Mucosa of stomach (tissue), 1 donor: ENCODE results near the gene KIAA1671.
A peak's percentile ranks its signal among the peaks of the same experiment; 100 is the strongest.

Experiments used
- H3K27me3 ChIP-seq: one replicate; pipeline ENCODE4 v1.7.0; 2013; ENCODE audit warnings: mild to moderate bottlenecking, low read length; ENCODE audit not compliant: control insufficient read depth, insufficient read depth
- H3K36me3 ChIP-seq: one replicate; pipeline ENCODE4 v1.7.0; 2013; ENCODE audit warnings: low read length; ENCODE audit not compliant: control insufficient read depth, insufficient read depth
- H3K4me1 ChIP-seq: one replicate; pipeline ENCODE4 v1.7.0; 2013; ENCODE audit warnings: mild to moderate bottlenecking, low read length; ENCODE audit not compliant: control insufficient read depth, insufficient read depth
- H3K4me3 ChIP-seq: one replicate; pipeline ENCODE4 v1.7.0; 2013; ENCODE audit warnings: low read length
- H3K9ac ChIP-seq: one replicate; pipeline ENCODE4 v1.7.0; 2013; ENCODE audit warnings: mild to moderate bottlenecking, low read length, moderate library complexity
- H3K9me3 ChIP-seq: one replicate; pipeline ENCODE4 v1.7.0; 2013; ENCODE audit warnings: mild to moderate bottlenecking, low read length, moderate library complexity; ENCODE audit not compliant: control insufficient read depth
- donor health status: Pancreatic carcinoma.

KIAA1671 gene

DNA sequence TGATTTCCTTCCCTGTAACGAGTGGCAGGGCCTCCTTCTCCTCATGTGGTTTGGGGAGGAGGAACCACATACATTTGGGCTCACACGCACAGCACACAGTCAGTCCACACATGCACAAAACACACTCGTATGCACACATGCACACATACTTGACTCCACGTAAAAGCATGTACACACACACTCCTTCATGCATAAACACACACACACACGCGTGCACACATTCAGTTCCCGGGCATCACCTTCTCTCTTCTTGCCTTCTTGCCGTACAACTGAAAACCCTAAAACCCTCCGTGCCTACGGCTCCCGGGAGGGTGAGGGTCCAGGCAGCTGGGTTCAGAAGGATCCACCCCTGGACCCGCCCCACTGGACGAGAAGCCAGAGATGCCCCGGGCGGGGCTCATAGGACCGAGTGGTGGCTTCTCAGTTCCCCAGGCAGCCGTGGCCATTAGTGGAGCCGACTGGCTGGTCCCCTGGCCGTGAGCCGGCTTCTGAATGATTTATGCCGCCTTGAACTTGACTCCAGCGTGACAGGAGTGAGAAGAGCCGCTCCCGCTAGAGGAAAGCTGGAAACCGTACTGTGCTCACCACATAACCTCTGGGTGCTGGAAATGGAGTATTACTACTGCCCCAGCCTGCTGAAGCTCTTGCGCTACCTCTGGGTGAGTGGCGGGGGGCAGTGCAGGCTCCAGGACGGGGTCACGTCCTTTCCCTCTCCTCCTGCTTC is 117.4 kb downstream of the KIAA1671 start:
- peak overlapping the region; percentile 39 for H3K9ac ChIP-seq
- no peaks in the 10 kb centered on the region for H3K4me1 ChIP-seq
- no peak overlapping the region for H3K4me3 ChIP-seq
- H3K36me3 ChIP-seq = no peaks in the 10 kb centered on the region
- H3K27me3 ChIP-seq = no peaks in the 10 kb centered on the region
- no peaks in the 10 kb centered on the region for H3K9me3 ChIP-seq

DNA sequence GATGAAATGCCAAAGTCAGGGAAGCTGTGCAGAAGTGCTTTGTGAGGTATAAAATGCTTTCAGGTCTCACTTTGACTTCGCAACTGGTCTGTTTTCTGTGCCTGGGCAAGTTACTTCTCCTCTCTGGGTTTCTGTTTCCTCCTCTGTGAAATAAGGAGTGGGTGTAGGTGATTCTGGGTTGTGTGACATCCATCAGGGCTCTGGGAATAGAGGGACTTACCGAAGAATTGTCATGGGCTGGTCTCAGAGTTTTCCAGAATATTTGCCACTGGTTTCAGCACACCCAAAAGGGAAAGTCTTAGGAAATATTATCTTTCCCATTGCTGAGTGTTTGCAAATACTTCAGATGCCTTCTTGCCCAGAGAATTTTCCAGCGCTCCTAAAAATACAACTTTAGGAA is 118.4 kb downstream of the KIAA1671 start:
- H3K9me3 ChIP-seq = no peaks in the 10 kb centered on the region
- no peaks in the 10 kb centered on the region for H3K4me1 ChIP-seq
- no peaks in the 10 kb centered on the region for H3K27me3 ChIP-seq
- no peaks in the 10 kb centered on the region for H3K36me3 ChIP-seq
- H3K4me3 ChIP-seq = no peak overlapping the region
- no peak overlapping the region for H3K9ac ChIP-seq

DNA sequence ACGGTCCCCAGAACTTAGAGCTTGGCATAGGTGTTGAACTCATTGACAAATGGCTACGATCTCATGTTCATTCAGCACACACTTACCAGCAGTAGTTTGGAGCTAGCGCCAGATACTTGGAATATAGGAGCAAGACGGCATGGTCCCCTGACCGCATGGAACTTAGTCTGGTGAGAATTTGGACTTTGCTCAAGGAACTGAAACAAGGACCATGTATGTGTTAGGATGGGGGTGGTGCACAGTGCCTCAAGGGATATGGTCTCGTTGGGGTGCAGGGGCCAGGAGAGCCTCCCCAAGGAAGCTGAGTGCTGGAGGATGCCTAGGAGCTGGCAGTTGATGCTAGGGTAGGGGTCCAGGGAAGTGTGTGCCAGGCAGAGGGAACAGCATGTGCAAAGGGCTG is 119.2 kb downstream of the KIAA1671 start:
- Histone ChIP-seq H3K36me3 (no peaks in the 10 kb centered on the region), H3K9ac (no peak overlapping the region), H3K27me3 (no peaks in the 10 kb centered on the region), H3K4me3 (no peak overlapping the region), H3K4me1 (no peaks in the 10 kb centered on the region), H3K9me3 (no peaks in the 10 kb centered on the region)

DNA sequence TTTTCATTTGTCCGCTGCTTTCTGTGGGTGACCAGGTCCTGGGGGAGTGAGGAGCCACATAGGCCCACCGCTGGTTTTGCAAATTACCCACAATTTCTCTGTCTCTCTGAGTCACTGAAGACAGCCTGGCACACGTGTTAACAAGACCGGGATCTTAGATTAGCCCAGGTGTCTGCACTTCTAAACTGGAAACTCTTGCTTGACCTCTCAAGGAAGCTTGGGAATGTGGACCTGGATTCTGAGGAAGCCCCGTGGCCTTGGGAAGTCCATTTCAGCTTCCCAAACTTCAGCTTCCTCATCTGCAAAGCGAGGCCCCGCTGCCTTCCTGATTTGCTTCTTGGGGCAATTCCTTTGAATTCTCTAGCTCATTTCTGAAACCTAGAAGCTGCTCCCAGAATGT is 119.9 kb downstream of the KIAA1671 start:
- H3K4me3 ChIP-seq = no peak overlapping the region
- no peaks in the 10 kb centered on the region for H3K4me1 ChIP-seq

DNA sequence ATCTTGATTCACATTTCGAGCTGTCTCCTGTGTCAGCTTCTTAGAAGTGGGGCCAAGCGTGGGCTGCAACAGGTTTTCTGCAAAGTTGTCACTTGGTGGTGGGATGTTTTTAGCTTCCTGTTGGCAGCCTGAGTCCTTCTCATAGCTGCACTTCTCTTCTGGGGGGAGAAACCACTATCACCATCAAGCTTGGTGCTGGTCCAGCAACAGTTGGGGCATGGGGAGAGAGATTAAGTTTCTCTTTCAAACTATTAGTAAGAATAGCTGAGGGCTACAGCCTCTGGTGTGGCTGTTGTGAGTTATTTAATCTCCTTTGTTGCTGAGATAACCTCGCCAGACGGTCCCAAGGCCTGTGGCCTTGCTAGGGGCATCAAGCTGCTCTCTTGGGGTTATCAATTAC is 123.8 kb downstream of the KIAA1671 start:
- no peak overlapping the region for H3K9ac ChIP-seq
- no peaks in the 10 kb centered on the region for H3K9me3 ChIP-seq
- no peaks in the 10 kb centered on the region for H3K27me3 ChIP-seq
- no peaks in the 10 kb centered on the region for H3K36me3 ChIP-seq
- H3K4me1 ChIP-seq = no peaks in the 10 kb centered on the region
- H3K4me3 ChIP-seq = no peak overlapping the region

More for the DNA sequence above, 119.9 kb downstream of the KIAA1671 start:
- Histone ChIP-seq H3K36me3 (no peaks in the 10 kb centered on the region), H3K9me3 (no peaks in the 10 kb centered on the region), H3K27me3 (no peaks in the 10 kb centered on the region), H3K9ac (no peak overlapping the region)

DNA sequence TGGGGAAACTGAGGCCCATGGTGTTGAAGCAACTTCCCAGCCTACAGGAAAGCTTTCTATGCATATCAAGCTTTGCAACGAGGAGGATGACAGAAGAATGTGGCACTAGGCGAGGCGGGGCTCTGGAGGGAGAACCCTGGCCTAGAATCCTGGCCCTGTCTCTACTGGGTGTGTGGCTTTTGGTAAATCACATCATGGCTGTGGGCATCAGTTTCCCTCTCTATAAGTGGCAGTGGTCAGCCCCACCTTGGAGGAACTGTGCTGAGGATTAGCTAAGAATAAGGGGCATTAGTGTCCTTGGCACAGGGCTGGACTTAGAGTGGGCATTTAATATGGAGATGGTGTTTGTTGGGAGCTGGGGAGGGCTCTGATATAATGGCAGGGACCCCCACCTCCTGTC is 124.5 kb downstream of the KIAA1671 start:
- no peaks in the 10 kb centered on the region for H3K9me3 ChIP-seq
- no peaks in the 10 kb centered on the region for H3K27me3 ChIP-seq
- no peak overlapping the region for H3K4me3 ChIP-seq
- no peaks in the 10 kb centered on the region for H3K4me1 ChIP-seq
- H3K9ac ChIP-seq = no peak overlapping the region
- H3K36me3 ChIP-seq = no peaks in the 10 kb centered on the region

DNA sequence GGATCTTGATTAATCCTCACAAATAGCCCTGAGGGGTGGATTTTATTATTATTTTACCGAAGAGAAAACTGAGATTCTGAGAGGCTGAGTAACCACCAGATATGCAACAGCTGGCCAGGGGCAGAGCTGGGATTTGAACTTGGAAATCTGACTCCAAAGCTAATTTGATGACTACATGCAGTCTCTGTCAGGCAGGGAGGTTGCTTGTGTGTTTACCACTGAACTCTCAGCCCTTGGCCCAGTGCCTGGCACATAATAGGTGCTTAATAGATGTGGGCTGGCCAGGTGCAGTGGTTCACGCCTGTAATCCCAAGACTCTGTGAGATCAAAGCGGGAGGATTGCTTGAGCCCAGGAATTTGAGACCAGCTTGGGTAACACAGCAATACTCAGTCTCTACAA is 125.4 kb downstream of the KIAA1671 start:
- no peaks in the 10 kb centered on the region for H3K4me1 ChIP-seq
- H3K9me3 ChIP-seq = no peaks in the 10 kb centered on the region
- H3K36me3 ChIP-seq = no peaks in the 10 kb centered on the region
- H3K4me3 ChIP-seq = no peak overlapping the region
- H3K27me3 ChIP-seq = no peaks in the 10 kb centered on the region
- no peak overlapping the region for H3K9ac ChIP-seq

DNA sequence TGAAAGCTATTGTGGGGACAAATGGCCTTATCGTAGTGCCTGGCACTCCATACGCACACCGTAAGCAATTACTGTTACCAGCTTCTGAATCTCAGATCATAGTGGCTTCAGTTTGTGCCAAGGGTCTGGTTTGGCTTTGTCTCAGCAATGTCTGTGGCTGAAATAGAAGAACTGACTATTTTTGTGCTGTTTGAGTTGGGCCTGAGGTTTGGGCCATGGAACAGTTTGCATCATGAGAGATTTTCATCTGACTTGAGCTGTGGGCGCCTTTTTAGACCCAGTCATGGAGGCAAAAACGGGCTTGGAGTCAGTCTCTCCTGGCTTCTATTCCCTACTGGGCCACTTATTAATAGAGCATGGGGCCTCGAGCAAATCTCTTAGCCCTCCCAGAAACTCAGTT is 126.1 kb downstream of the KIAA1671 start:
- Histone ChIP-seq H3K9me3 (no peaks in the 10 kb centered on the region), H3K4me3 (no peak overlapping the region), H3K27me3 (no peaks in the 10 kb centered on the region), H3K36me3 (no peaks in the 10 kb centered on the region), H3K9ac (no peak overlapping the region), H3K4me1 (no peaks in the 10 kb centered on the region)

DNA sequence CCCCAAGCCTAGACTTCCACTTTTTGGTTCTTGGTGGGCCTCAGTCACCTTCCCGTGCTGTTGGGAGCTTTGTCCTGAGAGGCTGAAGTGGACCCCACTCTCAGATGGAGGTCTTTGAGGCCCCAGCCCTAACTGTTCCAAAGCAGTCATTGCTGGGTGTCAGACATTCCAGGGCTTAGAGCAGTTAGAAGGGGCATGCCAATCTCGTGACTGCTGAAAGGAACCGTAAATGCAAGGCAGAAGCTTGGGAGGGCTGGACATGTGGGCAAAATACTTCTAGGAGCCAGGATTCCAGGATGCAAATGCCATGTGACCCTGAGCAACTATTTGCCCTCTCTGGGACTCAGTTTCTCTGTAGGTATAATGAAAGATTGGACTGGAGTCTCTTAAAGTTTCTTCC is 128.3 kb downstream of the KIAA1671 start:
- Histone ChIP-seq H3K27me3 (no peaks in the 10 kb centered on the region), H3K36me3 (no peaks in the 10 kb centered on the region), H3K9ac (no peak overlapping the region), H3K4me1 (peaks cover 8% of the 10 kb centered on the region), H3K9me3 (no peaks in the 10 kb centered on the region), H3K4me3 (no peak overlapping the region)

DNA sequence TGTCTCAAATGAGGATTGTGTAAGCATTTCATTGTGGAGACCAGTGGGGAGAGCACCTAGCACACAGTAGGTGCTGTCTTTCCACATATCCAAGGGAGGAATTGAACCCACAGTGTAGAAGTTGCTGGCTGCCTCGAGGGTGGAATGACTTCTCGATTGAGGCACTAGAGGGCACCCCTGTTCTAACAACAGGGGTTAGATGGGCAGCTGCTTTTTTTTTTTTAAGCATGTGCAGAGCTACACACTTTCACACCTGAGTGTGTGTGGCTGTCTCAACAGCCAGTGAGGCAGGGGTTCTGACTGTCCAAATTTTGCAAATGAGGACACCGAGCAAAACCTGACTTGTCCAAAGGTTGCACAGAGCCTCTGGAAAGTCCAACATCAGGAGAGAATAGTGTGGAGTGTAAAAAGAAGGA is 128.9 kb downstream of the KIAA1671 start:
- Histone ChIP-seq H3K4me1 (peaks cover 8% of the 10 kb centered on the region), H3K27me3 (no peaks in the 10 kb centered on the region), H3K9me3 (no peaks in the 10 kb centered on the region), H3K4me3 (no peak overlapping the region), H3K36me3 (no peaks in the 10 kb centered on the region), H3K9ac (no peak overlapping the region)

DNA sequence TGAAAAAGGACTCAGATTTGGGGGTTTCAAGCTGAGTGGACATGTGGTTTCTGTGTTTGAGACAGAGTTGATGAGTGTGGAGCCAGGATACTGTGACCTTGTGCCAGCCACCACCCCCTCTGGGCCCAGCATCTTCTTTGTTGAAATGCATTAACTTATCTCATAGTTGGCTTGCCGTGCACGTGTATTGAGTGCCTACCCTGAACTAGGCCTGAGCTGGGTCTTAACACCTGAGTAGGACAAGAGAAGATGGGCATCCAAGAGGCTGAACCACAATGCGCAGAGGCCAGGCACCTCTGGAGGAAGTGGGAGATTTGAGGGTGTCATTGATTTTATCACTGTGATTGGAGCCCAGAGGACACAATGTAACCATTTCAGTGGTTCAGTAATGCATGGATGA is 129.6 kb downstream of the KIAA1671 start:
- Histone ChIP-seq H3K4me3 (no peak overlapping the region), H3K9ac (no peak overlapping the region), H3K9me3 (no peaks in the 10 kb centered on the region), H3K27me3 (no peaks in the 10 kb centered on the region), H3K36me3 (no peaks in the 10 kb centered on the region), H3K4me1 (peaks cover 8% of the 10 kb centered on the region)

DNA sequence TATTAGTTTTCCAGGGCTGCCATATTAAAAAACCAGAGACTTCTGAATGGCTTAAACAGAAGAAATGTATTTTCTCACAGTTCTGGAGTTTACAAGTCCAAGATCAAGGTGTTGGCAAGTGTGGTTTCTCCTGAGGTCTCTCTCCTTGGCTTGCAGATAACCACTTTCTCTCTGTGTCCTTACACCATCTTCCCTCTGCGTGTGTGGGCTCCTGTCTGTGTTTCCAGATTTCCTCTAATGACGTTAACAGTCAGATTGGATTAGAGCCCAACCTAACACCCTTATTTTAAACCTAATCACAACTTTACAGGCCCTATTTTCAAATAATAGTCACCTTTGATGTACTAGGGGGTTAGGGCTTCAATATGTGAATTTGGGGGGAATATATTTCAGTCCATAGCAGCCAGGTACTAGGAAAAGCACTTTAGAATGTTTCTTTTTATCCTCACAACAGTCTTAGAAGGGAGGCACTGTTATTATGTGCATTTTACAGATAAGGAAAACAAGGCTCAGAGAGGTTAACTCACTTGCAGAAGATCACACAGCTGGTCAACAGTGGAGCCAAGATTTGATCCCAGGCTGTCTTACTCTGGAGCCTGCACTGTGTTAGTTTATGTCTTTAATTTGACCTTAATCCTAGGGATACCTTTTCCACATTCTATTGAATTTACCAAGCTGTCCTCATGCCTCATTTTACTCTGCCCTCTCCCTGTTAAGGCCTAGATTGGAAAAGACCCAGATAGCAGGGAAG is 130.7 kb downstream of the KIAA1671 start:
- Histone ChIP-seq H3K9ac (no peak overlapping the region), H3K27me3 (no peaks in the 10 kb centered on the region), H3K36me3 (no peaks in the 10 kb centered on the region), H3K4me1 (peaks cover 8% of the 10 kb centered on the region), H3K4me3 (no peak overlapping the region), H3K9me3 (no peaks in the 10 kb centered on the region)
